Measurements from ENCODE around the gene EGFR.

DNA sequence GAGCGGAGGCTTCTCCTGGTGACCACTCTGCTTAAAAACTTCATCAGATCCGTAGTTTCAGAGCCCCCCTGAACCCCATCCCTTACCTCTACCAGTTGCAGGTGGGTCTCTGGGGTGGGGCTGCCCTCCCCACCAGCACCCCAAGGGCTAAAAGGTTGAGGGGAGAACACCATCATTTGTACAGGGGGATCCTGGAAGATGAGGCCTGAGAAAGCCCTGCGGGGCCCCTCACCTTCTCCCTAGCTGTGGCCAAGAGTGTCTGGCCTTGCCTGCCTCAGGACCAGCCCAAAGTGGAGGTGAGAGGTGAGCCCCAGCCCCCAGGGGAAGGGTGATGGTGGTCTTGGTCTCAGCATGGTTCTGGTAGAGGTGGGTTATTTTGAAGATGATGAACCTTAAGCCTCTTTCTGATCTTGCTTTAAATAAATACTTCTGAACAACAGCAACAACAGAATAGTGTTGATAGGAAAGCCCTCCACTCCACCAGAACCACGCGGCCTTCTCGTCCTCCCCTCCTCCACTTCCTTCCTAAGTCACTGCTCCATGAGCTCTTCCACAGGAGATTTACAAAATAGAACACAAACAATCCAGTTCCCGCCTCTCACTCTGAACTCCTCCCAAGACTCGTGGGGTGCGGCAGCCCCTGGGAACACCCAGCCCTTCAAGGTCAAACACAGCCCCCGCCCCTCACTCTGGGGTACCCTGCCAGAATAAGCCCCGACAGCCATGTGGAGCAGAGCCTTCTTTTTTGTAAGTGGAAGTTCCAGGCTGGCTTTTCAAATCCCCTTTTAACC is 169.1 kb downstream of the EGFR start:
- TF ChIP-seq, protein P1, sequence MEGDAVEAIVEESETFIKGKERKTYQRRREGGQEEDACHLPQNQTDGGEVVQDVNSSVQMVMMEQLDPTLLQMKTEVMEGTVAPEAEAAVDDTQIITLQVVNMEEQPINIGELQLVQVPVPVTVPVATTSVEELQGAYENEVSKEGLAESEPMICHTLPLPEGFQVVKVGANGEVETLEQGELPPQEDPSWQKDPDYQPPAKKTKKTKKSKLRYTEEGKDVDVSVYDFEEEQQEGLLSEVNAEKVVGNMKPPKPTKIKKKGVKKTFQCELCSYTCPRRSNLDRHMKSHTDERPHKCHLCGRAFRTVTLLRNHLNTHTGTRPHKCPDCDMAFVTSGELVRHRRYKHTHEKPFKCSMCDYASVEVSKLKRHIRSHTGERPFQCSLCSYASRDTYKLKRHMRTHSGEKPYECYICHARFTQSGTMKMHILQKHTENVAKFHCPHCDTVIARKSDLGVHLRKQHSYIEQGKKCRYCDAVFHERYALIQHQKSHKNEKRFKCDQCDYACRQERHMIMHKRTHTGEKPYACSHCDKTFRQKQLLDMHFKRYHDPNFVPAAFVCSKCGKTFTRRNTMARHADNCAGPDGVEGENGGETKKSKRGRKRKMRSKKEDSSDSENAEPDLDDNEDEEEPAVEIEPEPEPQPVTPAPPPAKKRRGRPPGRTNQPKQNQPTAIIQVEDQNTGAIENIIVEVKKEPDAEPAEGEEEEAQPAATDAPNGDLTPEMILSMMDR (conservative IDR thresholded peaks at IDR 0.05; ENCODE audit: low read length), result no peak
- TF ChIP-seq EZH2phosphoT487 (IDR thresholded peaks at IDR 0.05; ENCODE audit: borderline replicate concordance), result no peak

Data from Loucy (cell line).